Subcutaneous adipose tissue (tissue), 4 donors: ENCODE data around the gene ASS1. TPM values are rescaled to one million over a fixed set of nuclear protein-coding genes. Genes with fewer than 3 reads are reported as not detected.

ENCODE experiments used
- CTCF ChIP-seq: fragments of 450-650 bp; IDR thresholded peaks from one replicate; pipeline ENCODE4 v1.5.1; 2016; ENCODE audit warnings: low read depth, mild to moderate bottlenecking, control low read depth, antibody characterized with exemption, moderate library complexity
- total RNA-seq, 4 donors: library from RNA; depleted of rRNA; stranded (reverse); fragments of >200 nt; gene quantifications; one replicate each; pipeline ENCODE4 v1.1.0, GENCODE V29; 2016

ASS1 gene
- total RNA-seq, 4 donors from 2014 or later = 302 to 485 (median 393) TPM

- TF ChIP-seq CTCF = no peak
Observed at GRCh38 chr9:130402645-130403440, 41.9 kb upstream of the ASS1 start.

- no peak for TF ChIP-seq CTCF
Observed at GRCh38 chr9:130405657-130406257, 39.0 kb upstream of the ASS1 start.

GRCh38 chr9:130406278-130406895 is 38.4 kb upstream of the ASS1 start:
- TF ChIP-seq CTCF = no peak

- no peak for TF ChIP-seq CTCF
Observed at GRCh38 chr9:130407916-130408663, 36.7 kb upstream of the ASS1 start.

- TF ChIP-seq CTCF = no peak
Observed at GRCh38 chr9:130408669-130409068, 36.1 kb upstream of the ASS1 start.

- no peak for TF ChIP-seq CTCF
Observed at GRCh38 chr9:130409246-130409645, 35.5 kb upstream of the ASS1 start.

GRCh38 chr9:130410443-130410842 is 34.3 kb upstream of the ASS1 start:
- no peak for TF ChIP-seq CTCF
